ENCODE measurements around the gene MAPK11. TPM values are rescaled to one million over a fixed set of nuclear protein-coding genes. Genes with fewer than 3 reads are reported as not detected.

Gene MAPK11
- total RNA-seq, 1 donor from 2014 or later, result 3.4 TPM

GRCh38 chr22:50303515-50303847, 33.3 kb upstream of the MAPK11 start:
- no peak for FAIRE-seq
- Histone ChIP-seq H3K36me3 (ENCODE audit: control insufficient read depth, insufficient read depth, low read length) (peaks cover 22% of the 10 kb centered on the region), H3K4me3 (ENCODE audit: low read depth, low read length) (no peak overlapping the region), H3K27me3 (ENCODE audit: control insufficient read depth, insufficient read depth, low read length) (no peaks in the 10 kb centered on the region)
- TF ChIP-seq, protein P1, sequence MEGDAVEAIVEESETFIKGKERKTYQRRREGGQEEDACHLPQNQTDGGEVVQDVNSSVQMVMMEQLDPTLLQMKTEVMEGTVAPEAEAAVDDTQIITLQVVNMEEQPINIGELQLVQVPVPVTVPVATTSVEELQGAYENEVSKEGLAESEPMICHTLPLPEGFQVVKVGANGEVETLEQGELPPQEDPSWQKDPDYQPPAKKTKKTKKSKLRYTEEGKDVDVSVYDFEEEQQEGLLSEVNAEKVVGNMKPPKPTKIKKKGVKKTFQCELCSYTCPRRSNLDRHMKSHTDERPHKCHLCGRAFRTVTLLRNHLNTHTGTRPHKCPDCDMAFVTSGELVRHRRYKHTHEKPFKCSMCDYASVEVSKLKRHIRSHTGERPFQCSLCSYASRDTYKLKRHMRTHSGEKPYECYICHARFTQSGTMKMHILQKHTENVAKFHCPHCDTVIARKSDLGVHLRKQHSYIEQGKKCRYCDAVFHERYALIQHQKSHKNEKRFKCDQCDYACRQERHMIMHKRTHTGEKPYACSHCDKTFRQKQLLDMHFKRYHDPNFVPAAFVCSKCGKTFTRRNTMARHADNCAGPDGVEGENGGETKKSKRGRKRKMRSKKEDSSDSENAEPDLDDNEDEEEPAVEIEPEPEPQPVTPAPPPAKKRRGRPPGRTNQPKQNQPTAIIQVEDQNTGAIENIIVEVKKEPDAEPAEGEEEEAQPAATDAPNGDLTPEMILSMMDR (IDR thresholded peaks at IDR 0.05; ENCODE audit: insufficient read depth, low read length, severe bottlenecking), result no peak
- no peak for DNase-seq (ENCODE audit: low read depth)

GRCh38 chr22:50302564-50302963, 32.4 kb upstream of the MAPK11 start:
- DNase-seq (ENCODE audit: low read depth), result no peak
- TF ChIP-seq, protein P1 (IDR thresholded peaks at IDR 0.05; ENCODE audit: insufficient read depth, low read length, severe bottlenecking), result no peak
- no peak for FAIRE-seq
- no peaks in the 10 kb centered on the region for H3K27me3 ChIP-seq (ENCODE audit: control insufficient read depth, insufficient read depth, low read length)
- peaks cover 26% of the 10 kb centered on the region for H3K36me3 ChIP-seq (ENCODE audit: control insufficient read depth, insufficient read depth, low read length)
- no peak overlapping the region for H3K4me3 ChIP-seq (ENCODE audit: low read depth, low read length)

DNA sequence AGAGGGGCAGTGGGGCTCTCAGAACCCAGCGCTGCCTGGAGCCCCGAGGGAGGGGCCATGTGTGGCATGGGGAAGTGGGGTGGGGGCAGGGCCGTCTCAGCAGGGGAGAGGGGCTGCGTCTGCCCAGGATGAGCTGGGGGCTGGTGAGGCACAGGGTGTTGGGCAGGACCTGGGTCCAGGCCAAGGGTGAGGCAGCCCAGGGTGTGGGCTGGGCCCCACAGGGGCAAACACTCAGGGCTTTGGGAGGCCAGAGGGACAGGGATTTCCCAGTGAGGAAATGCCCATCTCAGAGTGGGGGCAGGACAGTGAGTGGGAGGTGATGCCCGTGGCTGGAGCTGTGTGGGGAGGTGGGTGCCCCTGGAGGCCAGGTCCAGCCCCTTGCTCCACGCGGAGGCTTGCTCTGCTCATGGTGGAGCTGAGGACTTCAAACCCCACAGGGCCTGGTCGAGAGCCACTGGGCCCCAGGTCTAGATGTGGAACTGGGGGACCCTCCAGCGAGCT, 31.9 kb upstream of the MAPK11 start:
- FAIRE-seq (no peak), DNase-seq (ENCODE audit: low read depth) (peak; percentile 32)
- Histone ChIP-seq H3K4me3 (ENCODE audit: low read depth, low read length) (no peak overlapping the region), H3K36me3 (ENCODE audit: control insufficient read depth, insufficient read depth, low read length) (peaks cover 27% of the 10 kb centered on the region), H3K27me3 (ENCODE audit: control insufficient read depth, insufficient read depth, low read length) (no peaks in the 10 kb centered on the region)
- TF ChIP-seq, protein P1 (IDR thresholded peaks at IDR 0.05; ENCODE audit: insufficient read depth, low read length, severe bottlenecking), result no peak

DNA sequence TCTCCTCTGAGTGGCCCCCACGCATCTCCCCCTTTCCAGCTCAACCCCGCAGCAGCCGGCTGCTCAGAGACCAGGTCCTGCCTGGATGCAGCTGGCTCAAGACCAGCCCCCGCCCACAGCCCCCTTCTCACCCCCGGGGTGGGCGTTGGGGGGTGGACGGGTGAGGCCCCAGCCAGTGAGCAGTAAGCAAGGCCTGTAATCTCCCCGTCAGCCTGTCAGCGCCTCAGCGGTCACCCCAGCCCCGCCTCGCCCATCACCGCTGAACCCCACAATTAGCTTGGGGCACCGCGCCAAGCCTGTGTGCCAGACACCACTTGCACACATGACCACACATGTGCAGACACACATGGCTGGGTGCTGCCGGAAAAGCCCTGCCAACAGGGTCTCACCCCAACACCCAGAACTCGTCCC, 31.4 kb upstream of the MAPK11 start:
- FAIRE-seq, result no peak
- Histone ChIP-seq H3K36me3 (ENCODE audit: control insufficient read depth, insufficient read depth, low read length) (peaks cover 26% of the 10 kb centered on the region), H3K27me3 (ENCODE audit: control insufficient read depth, insufficient read depth, low read length) (no peaks in the 10 kb centered on the region), H3K4me3 (ENCODE audit: low read depth, low read length) (peak overlapping the region; percentile 6)
- TF ChIP-seq, protein P1 (IDR thresholded peaks at IDR 0.05; ENCODE audit: insufficient read depth, low read length, severe bottlenecking), result no peak
- DNase-seq (ENCODE audit: low read depth), result no peak

DNA sequence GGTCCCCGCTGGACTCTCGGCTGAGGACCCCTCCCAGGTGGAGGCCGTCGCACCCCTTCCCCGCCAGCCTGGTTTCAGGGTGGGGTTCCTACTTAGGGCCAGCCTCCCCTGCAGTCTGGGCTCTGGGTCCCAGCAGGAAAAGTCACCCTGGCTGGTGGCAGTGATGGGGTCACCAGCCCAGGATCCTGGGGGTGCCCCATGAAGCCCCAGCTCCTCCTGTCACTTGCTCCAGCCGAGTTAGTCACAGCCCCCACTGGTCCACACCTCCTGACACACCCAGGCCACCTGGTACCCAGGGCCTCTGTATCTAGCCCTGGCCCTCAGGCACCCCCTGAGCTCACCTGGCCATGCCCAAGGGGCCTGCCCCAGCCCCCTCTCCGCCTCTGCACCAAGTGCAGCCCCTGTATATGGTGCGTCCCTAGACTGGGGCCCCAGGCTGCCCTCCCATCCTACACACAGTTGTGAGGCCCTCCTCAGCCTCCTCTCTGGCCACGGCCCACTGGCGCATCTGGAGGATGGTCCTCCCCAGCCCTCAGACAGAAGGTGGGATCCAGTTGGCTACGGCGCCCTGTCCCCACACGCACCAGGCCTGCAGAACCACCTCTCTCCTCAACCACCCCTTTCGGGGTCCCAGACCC, 30.6 kb upstream of the MAPK11 start:
- Histone ChIP-seq H3K4me3 (ENCODE audit: low read depth, low read length) (no peak overlapping the region), H3K36me3 (ENCODE audit: control insufficient read depth, insufficient read depth, low read length) (peaks cover 28% of the 10 kb centered on the region), H3K27me3 (ENCODE audit: control insufficient read depth, insufficient read depth, low read length) (no peaks in the 10 kb centered on the region)
- TF ChIP-seq, protein P1 (IDR thresholded peaks at IDR 0.05; ENCODE audit: insufficient read depth, low read length, severe bottlenecking), result no peak
- FAIRE-seq, result no peak
- DNase-seq (ENCODE audit: low read depth), result no peak

Data from bronchial epithelial cell (primary cell).